ENCODE data around the gene DDX3X.
"Not testable (repeated sequence)": the region's sequence is repeated elsewhere in the genome, so short reads cannot be mapped to it uniquely, and the experiment has no call there.

The DDX3X gene

DNA sequence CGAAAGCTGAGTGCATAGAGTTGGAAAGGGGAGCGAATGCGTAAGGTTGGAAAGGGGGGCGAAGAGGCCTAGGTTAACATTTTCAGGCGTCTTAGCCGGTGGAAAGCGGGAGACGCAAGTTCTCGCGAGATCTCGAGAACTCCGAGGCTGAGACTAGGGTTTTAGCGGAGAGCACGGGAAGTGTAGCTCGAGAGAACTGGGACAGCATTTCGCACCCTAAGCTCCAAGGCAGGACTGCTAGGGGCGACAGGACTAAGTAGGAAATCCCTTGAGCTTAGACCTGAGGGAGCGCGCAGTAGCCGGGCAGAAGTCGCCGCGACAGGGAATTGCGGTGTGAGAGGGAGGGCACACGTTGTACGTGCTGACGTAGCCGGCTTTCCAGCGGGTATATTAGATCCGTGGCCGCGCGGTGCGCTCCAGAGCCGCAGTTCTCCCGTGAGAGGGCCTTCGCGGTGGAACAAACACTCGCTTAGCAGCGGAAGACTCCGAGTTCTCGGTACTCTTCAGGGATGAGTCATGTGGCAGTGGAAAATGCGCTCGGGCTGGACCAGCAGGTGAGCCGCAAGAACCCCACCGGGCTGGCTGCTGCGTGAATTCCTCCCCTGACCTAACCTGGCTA, at the start of gene DDX3X:
Gene DDX3X (plus strand): TSS at position 419 of the 619 bp plus-strand sequence. CDS start 91 bp downstream, at position 510.
- peak; percentile 64 to 69 for DNase-seq (ENCODE audit: low read depth in 2 of 2)

DNA sequence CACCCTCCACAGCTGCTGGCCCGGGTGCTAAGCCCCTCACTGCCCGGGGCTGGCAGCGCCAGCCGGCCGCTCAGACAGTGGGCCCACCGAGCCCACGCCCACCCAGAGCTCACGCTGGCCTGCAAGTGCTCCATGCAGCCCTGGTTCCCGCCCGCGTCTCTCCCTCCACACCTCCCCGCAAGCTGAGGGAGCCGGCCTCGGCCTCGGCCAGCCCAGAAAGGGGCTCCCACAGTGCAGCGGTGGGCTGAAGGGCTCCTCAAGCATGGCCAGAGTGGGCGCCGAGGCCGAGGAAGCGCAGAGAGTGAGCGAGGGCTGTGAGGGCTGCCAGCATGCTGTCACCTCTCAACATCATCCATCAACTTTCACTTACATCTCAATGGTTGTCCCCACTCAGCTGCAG, 48.0 kb upstream of the DDX3X start:
- not testable (repeated sequence) for DNase-seq (ENCODE audit: low read depth in 2 of 2)

DNA sequence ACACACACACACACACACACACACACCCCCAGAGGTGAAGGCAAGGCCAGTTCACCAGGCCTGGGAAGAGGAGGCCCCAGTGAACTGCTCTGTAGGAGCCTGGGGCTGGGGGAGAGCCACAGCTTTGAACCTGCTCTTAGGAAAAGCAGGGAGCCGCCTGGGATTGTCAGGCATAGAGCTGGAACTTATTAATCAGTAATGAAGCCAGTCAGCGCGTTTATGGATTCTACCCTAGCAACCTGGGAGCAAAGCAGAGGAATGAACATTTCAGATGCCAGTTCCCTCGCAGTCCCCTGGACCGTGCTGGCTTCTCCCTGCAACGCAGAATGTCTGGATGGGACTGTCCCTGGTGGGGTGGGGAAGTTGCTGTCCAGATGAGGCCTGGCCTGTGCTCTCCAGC, 45.3 kb upstream of the DDX3X start:
- DNase-seq (ENCODE audit: low read depth in 2 of 2), result no peak

DNA sequence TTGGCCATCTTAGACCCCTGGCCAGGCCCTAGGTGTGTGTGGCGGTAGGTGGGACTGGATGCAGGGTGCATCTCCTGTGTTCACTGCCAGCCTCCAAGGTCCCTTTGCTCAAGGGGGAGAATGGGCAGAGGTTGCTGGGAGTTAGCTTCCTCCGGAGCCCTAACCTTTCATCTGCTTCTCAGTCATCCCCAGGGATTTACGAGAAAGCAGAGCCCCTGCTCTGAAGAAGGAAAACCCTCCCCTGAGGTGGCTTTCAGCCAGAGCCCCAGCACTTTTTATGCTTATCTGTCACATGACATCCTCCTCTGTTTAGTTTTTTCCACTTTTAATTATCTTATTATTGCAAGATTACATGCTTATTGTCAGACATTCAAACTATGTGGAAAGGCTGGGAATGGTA, 44.9 kb upstream of the DDX3X start:
- no peak for DNase-seq (ENCODE audit: low read depth in 2 of 2)

DNA sequence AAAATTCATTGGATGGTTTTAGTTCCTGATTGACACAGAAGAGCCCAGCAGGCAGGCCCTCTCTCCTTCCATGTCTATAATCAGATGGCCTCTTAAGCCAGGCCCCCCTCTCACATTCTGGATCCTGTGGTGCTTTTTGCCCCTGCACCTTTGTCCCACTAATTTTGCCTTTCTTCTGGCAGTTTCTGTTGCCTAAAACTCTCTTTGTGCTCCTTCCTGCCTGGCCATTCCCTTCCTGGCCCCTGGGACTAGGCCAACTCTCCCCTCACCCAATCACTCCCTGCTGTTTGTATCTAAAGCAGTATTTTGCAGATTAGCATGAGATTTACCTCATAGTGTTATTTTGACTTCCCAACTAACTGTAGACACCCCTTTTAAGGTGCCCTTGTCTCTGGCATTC, 42.7 kb upstream of the DDX3X start:
- DNase-seq (ENCODE audit: low read depth in 2 of 2), result no peak

DNA sequence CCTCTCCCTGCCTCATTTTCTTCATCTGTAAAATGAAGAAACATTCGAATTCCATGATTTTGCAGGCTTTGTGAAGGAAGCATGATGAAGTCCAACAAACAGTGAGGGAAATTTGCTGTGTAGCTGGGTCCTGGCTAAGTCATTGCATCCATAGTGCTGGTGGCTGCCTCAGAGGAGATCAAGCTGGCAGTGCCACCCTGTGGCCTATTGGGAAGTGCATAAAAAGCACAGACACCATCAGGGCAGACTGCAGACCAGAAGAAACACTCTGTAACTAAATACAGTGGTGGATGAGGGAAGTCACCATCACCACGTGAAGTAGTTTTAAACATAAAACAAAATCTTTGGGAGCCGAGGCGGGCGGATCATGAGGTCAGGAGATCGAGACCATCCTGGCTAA, 40.7 kb upstream of the DDX3X start:
- DNase-seq (ENCODE audit: low read depth in 2 of 2), result no peak

DNA sequence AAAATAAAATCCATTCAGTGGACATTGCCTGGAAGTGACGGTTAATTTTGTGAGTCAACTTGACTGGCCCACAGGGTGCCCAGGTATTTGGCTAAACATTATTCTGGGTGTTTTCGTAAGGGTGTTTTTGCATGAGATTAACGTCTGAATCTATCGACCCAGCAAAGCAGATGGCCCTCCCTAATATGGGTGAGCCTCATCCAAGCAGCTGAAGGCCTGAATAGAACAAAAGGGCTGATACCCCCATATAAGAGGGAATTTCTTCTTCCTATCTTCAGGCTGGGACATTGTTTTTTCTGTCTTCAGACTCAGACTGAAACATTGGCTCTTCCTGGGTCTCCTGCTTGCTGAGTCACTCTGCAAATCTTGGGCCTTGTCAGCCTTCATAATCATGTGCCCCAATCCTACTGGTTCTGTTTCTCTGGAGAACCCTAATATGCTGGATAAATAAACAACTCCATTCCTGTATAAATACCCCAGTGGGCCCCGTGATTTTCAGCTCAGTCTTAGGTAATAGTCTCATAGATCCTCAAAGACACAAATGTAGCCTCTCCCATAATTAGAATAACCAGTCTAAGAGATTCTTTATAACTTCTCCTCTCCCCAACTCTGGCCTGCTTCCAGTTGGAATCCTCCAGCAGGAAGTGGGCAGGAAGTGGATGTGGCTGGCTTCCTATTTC, 33.1 kb upstream of the DDX3X start:
- no peak for DNase-seq (ENCODE audit: low read depth in 2 of 2)

DNA sequence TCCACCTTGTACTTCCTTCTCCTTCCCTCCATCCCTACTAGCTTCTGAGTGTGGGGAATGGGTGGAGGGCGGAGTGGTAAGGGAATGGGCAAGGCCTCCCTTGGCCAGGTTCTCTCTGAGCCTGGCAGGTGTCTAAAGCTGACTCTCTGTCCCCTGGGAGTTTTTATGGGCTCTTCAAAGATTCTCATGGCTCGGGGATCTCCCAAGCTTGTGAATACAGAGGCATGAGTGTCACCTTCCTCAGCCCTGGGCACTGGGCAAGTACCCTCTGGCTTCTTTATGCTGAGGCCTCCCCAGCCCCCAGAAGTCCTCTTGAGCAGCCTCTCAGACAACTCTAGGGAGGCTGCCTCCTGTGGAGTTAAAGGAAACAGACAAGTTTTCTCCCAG, 32.5 kb upstream of the DDX3X start:
- no peak for DNase-seq (ENCODE audit: low read depth in 2 of 2)

DNA sequence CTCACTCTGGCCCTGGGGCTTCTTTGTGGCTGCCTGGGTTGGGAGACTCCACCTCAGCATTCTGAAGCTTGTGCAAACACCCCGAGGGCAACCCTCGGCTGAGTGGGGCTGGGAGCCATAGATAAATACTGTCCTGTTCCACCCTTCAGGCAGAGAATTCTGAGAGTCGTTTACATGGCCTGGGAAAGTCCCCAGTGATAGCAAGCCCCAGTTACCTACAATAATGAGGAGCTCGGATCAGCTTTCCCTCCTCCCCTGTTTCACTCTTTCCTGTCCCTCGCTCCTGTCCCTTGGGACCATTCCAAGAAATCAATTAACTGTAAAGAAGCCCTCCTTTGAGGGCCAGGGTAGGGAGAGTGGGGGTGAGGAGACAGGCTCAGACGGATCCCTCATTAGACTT, 31.6 kb upstream of the DDX3X start:
- no peak for DNase-seq (ENCODE audit: low read depth in 2 of 2)

DNA sequence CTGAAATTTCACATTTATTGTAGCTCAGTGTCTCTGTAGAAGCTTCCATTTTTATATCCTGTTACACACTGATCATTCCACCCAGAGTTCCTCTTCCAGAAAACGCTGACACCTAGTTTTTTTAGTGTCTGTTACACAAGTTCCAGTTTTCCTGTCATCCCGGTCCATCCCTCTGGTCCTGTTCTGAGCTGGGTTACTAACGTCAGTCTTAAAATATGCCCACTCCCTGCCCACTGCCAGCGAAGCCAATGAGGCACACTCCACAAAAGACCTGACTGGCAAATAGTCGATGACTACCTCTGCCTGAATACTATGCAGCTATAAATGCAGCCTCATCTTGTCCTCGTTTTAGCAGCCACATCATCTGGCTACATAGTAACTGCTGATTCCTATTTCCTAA, 30.9 kb upstream of the DDX3X start:
- DNase-seq (ENCODE audit: low read depth in 2 of 2), result no peak

DNA sequence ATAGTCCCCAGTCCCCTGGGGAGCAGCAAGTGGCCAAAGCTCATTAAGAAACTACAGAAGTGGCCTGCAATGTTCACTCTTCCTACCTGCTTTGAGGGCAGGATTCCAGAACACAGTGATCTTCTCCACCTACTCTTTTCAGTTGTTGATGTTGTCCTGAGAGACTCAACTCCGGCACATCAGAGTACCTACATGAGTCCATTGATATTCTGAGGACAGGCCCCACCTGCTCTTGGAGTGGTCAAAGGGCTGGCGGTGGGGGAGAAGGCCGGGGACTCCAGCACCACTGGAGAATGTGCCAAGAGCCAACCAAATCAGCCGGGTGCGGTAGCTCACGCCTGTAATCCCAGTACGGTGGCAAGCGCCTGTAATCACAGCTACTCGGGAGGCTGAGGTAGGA, 29.8 kb upstream of the DDX3X start:
- no peak for DNase-seq (ENCODE audit: low read depth in 2 of 2)

DNA sequence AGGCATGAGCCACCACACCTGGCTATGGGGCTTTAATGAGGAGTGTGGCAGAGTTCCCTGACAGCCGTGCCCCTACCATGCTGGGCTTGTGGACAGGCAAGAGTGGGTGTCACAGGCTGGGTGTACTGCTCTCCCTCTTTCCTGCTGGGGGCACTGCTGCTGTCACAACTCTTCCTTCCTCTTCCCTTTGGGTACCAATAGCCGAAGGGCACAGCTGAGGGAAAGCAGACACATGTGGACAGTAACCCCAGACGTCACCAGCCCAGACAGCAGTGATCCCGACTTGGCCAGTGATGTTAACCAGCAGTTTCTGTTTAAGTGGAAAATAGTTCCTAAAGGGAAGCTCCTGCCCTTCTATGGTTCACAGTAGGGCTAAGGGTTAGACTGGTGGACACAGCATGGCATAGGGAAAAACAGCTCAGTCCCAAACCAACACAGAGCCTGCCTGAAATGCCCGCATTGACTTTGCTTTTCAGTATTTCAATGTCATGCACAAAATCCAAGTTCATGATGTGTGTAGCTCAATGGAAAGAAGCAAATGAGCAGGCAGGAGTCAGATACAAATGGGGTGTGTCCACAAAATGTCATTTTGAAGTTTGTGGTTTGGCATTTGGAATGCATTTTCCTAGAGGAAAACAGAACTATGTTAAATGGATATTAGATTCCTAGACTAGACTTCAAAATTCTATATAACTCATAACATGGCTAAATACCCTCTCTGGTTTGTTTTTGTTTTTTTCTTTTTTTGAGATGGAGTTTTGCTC, 24.9 kb upstream of the DDX3X start:
- DNase-seq (ENCODE audit: low read depth in 2 of 2), result no peak

DNA sequence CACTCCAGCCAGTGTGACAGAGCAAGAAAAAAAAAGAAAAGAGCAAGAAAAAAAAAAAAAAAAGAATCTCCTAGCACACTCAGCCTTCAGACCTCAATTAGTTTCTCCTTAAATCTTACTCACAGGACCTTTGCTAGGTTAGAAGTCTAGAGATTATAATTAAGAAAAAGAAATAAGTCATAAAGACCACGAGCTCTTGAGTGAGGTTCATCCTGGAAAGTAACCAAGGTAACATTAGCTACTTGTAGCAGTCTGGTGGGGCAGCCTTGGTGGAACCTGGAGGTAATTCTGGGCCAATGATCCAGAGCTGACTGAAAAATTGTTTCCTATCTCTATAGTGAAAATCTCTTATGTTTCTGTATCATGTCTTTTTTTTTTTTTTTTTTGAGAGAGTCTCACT, 21.2 kb upstream of the DDX3X start:
- DNase-seq (ENCODE audit: low read depth in 2 of 2), result no peak

DNA sequence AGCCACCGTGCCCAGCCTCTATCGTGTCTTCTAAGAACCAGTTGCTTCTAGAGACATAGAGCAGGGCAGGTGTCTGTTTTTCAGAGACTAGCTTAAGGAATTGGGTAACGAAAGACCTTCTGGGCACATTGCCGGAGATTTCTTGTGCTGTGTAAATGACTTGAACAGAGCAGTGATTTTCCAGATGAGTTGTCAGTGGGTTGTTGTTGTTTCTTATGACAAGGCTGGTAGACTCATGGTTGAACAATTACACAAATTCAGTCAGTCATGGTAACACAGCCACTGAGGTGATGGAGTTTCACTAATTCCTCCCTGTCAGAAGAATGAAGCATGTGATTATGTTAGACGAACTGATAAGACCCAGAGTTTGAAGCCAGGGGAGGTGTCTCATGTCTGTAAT, 20.5 kb upstream of the DDX3X start:
- DNase-seq (ENCODE audit: low read depth in 2 of 2), result no peak

DNA sequence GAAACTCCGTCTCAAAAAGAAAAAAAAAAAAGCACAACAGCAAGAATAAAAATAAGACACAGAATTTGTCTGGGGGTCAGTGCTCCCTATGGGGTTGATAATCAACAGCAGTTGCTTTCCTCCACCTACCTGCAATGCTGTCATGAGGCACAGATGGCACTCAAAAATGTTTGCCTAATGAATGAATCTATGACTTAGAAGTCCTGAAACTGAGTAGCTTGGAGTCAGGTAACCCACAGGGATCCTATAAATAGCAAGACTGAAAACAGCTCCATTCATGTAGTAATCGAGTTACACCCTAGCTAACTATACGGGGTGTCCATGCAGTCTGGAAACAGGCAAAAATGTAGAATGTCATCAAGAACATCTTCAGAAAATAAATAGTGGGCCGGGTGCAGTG, 19.8 kb upstream of the DDX3X start:
- no peak for DNase-seq (ENCODE audit: low read depth in 2 of 2)

DNA sequence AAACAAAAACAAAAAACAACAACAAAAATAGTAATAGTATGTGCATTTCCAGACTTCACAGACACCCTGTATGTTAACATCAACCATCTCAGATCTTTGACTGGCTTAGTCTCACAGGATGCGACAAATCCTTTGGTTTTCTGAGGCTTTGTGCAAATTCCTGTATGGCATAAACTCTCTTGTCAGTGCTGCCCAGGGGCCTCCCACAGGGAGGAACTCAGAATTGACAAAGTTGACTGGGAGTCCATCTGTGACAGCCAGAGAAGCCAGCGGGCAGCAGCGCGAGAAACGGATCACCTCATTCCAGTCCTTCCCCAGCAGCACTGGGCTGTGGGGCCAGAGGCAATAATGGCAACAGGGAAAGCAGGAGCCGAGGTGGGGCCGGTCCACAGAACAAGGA, 19.1 kb upstream of the DDX3X start:
- DNase-seq (ENCODE audit: low read depth in 2 of 2), result no peak

DNA sequence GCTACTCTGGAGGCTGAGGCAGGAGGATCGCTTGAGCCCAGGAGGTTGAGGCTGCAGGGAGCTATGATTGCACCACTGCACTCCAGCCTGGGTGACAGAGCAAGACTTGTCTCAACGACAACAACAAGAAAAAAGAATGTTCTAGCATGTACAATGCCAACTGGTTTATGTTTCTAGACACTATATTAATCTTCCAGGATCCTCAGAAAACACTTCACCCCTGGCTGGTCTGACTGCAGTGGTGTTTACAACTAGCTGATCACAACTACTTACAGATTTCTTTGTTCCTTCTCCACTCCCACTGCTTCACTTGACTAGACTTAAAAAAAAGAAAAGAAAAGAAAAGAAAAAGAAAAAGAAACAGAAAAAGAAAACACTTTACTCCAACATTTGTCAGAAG, 17.7 kb upstream of the DDX3X start:
- not testable (repeated sequence) for DNase-seq (ENCODE audit: low read depth in 2 of 2)

DNA sequence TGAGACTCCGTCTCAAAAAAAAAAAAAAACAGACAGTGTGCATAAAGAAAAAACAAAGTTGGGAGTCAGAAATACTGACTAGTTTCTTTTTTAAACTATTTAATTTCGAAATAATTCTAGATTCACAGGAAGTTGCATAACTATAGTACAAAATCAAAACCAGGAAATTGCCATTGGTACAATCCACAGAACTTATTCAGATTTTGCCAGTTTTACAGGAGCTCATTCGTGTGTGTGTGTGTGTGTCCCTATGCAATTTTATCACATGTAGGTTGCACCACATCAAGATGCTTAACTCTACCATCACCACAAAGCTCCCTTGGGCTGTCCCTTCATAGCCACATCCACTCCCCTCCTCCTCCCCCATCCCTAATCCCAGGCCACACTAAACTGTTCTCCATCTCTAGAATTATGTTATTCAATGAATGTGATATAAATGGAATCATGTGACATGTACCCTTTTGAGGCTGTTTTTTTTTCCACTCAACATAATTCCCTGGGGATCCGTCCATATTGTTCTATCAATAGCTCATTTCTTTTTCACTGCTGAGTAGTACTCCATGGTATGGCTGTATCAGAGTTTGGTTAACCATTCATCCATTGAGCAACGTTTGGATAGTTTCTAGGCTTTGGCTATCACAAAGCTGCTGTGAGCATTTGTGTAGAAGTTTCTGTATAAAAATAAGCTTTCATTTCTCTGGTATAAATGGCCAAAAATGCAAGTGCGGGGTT, 16.3 kb upstream of the DDX3X start:
- DNase-seq (ENCODE audit: low read depth in 2 of 2), result no peak

DNA sequence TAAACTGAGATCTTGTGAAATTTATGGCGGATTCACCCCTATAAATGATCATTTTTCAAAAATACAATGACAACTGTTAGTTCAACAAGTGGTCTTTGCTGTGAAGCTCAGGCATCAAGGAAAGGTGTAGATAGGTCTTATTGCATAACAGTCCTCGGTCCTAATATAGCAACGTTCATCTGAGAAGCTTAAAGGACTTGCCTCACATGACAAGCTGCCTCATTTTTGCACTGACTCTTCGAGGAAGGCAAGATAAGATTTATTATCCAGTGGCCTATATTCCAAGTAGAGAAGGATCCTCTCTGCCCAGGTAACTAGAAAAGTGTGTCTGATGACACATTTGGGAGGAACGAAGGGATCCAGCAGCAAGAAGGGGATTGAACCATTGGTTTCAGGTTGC, 13.6 kb upstream of the DDX3X start:
- DNase-seq (ENCODE audit: low read depth in 2 of 2), result no peak

DNA sequence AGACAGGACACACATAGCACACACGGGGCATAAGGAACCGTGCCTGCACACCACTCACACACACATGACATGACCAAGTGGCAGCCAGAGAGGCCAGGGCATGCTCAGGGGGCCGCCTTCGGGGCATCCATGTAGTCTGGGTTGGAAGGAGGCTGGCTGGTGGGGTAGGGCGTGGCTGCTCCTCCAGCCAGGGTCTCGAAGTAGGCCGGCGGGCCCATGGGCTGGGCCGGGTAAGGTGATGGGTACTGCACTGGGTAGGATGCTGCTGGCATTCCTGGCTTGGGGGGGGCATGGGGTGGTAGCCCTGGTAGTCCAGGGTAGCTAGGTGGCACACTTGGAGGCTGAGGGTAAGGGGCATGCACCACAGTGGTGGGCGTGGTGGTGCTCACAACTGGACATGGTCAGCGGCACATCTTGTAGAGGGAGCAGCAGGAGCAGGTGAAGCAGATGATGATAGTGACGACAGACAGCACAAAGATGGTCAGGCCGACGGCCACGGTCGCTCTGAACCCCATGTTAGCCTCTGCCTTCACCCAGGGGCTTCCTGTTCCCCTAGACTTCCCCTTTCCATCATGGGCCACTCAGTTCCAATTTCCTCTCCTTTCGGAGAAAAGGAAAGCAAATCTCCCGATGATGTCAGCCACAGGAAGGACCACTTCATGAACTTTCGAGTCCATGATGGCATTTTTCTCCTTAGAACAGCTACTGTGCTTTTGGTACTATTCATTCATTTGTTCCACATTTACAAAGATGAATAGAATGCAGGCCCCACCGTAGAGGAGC, 10.9 kb upstream of the DDX3X start:
- DNase-seq (ENCODE audit: low read depth in 2 of 2), result no peak

DNA sequence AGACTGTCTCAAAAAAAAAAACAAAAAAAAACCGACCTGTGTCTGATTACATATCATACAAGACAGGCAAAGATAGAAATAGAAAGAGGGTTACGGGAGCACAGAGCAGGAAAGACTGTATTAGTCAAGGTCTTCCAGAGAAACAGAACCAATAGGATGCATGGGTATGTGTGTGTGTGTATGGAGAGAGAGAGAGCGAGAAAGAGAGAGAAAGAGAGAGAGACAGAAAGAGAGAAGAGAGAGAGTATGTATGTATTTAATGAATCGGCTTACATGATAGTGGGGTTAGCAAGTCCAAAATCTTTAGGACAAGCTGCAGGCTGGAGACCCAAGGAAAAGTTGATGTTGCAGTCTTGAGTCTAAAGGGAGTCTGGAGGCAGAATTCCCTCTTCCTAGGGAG, 7.5 kb upstream of the DDX3X start:
- no peak for DNase-seq (ENCODE audit: low read depth in 2 of 2)

DNA sequence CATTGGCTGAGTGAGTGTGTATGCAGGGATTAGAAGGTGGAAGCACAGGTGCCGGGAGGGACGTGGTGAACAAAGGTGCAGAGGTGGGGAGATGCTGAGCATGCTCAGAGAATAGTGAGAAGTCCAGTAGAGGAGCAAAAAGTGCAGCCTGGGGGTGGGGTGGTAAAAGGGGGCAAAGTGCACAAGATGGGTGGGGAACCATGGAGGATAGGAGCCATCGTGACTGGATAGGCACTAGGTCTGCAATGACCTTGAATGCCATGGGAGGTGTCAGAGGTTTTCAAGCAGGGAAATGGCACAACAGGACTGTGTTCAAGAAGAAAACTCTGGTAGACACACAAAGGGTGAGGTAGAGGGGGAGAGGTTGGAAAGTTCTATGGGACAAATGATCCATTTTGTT, 6.6 kb upstream of the DDX3X start:
- no peak for DNase-seq (ENCODE audit: low read depth in 2 of 2)
